ENCODE measurements around the gene AGAP1.

DNA sequence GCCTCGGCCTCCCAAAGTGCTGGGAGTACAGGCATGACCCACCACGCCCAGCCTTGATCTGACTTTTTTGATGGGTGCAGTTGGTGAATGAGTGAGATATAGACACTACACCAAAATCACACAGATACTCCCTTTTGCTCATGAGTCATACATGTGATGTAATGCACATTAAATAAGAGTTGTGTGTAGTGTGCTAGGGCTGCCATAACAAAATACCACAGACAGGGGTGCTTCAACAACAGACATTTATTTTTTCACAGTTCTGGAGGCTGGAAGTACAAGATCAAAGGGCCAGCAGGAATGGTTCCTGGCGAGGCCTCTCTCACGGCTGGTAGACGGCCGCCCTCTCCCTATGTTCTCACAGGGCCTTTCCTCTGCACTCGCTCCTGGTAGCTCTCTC, 627.7 kb downstream of the AGAP1 start:
- TF ChIP-seq, protein P1, sequence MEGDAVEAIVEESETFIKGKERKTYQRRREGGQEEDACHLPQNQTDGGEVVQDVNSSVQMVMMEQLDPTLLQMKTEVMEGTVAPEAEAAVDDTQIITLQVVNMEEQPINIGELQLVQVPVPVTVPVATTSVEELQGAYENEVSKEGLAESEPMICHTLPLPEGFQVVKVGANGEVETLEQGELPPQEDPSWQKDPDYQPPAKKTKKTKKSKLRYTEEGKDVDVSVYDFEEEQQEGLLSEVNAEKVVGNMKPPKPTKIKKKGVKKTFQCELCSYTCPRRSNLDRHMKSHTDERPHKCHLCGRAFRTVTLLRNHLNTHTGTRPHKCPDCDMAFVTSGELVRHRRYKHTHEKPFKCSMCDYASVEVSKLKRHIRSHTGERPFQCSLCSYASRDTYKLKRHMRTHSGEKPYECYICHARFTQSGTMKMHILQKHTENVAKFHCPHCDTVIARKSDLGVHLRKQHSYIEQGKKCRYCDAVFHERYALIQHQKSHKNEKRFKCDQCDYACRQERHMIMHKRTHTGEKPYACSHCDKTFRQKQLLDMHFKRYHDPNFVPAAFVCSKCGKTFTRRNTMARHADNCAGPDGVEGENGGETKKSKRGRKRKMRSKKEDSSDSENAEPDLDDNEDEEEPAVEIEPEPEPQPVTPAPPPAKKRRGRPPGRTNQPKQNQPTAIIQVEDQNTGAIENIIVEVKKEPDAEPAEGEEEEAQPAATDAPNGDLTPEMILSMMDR (IDR thresholded peaks at IDR 0.05; ENCODE audit: poor library complexity, severe bottlenecking): no peak
- TF ChIP-seq TAF1 (IDR thresholded peaks at IDR 0.05; ENCODE audit: low read depth): no peak
- no peak for TF ChIP-seq POLR2AphosphoS5 (IDR thresholded peaks at IDR 0.05)
- TF ChIP-seq EZH2 (IDR thresholded peaks at IDR 0.05; ENCODE audit: borderline replicate concordance, insufficient read depth, low read length, poor library complexity, severe bottlenecking): no peak
- no peak for TF ChIP-seq RAD21 (conservative IDR thresholded peaks at IDR 0.05)

Measured in neural cell (in vitro differentiated cells).